ENCODE data around the gene KCNJ4. TPM values are rescaled to one million over a fixed set of nuclear protein-coding genes. Genes with fewer than 3 reads are reported as not detected.
"Not testable (repeated sequence)": the region's sequence is repeated elsewhere in the genome, so short reads cannot be mapped to it uniquely, and the experiment has no call there.

The KCNJ4 gene
- total RNA-seq, 1 donor from 2014 or later = not detected

DNA sequence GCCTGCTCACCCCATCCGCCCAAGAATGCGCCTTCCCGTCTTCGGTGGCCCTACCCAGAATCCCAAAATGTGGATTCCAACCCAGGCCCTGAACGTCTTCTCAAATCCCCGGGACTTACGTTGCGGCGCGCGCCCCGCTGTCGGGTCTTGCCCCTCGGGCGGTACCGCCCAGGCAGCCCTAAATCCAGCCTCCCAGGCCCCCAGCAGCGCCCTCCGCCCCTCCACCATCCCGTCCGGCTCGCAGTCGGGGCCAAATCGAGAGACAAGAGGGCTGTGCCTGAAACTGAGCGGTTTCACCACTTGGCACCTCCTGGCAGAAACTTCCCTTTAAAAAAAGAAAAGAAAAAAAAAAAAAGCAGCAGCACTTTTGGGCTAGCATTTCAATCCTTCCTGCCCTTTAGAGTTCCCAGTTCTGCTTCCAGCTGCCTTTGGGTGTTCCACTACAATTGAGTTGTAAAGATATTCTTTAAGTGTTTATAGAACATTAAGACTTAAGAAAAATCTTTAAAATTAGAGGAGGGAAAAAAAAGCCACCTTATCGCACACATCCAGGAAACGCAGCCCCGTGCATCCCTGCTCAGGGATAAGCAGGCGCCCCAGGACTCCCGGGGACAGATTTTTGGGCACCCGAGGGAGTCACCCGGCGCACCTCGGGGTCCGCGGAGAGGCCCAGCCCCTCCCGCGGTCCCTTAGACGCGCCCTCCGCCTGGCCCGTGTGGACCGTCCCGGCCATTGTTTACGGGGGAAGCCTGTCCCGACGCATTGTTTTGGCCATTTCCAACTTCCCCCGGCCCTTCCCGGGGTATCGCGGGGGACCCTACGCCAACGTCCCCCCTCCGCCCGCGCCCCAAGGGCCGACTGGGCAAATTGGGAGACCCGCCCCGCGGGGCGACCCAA, 57.6 kb downstream of the KCNJ4 start:
- Mint-ChIP-seq H3K27me3 (peaks cover 18% of the 10 kb centered on the region), H3K4me3 (peak overlapping the region; percentile 85), H3K4me1 (peaks cover 41% of the 10 kb centered on the region), H3K27ac (peak overlapping the region; percentile 37), H3K9me3 (no peaks in the 10 kb centered on the region), H3K36me3 (ENCODE audit: low read depth) (peaks cover 1% of the 10 kb centered on the region)
- intact Hi-C loops (cut with micrococcal nuclease) = loop anchor here (1.0 to 2.0 kb wide), 2 partner anchors 107 to 173 kb away; partner anchors contain the start of gene DMC1
- DNase-seq = peak; percentile 76

DNA sequence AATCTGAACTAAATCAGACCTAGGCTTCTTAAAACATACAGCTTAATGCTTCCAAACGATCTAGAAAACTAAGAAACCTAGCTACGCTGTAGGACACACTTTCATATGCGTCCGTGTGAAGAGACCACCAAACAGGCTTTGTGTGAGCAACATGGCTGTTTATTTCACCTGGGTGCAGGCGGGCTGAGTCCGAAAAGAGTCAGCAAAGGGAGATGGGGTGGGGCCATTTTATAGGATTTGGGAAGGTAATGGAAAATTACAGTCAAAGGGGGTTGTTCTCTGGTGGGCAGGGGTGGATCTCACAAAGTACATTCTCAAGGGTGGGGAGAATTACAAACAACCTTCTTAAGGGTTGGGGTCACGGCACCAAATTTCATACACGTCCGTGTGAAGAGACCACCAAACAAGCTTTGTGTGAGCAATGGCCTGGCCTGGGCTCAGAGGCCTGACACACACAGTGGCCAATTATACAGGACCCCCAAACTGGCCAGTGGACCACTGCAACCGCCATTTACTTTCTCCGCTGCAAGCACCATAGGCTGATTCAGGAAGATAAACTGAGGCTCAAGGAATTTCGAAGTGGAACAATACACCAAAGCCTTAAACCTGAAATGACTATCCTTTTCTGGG, 58.4 kb downstream of the KCNJ4 start:
- H3K9me3 Mint-ChIP-seq; intact Hi-C loops (cut with micrococcal nuclease); H3K36me3 Mint-ChIP-seq (ENCODE audit: low read depth); DNase-seq: not testable (repeated sequence)
- Mint-ChIP-seq H3K4me1 (peaks cover 41% of the 10 kb centered on the region), H3K27ac (peak overlapping the region; percentile 81), H3K4me3 (peak overlapping the region; percentile 85), H3K27me3 (peaks cover 16% of the 10 kb centered on the region)

DNA sequence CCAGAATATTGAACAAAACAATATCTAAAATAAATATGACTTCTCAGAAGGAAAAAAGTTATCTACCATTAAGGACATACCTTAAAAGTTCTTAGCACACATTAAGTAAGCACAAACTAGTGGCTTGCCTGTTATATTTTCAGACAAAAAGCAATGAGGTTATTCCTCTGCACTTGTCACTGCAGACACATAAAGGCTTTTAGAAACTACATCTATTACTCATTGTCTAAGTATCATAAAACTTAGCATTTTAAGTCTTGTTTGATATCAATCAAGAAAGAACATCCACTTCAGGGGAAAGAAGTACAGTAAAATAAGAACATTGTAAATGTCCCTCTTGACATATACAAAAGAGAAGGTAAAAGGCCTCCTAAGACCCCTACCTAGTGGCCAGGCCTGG, 59.1 kb downstream of the KCNJ4 start:
- H3K4me3 Mint-ChIP-seq = peak overlapping the region; percentile 85
- H3K27me3 Mint-ChIP-seq = peaks cover 10% of the 10 kb centered on the region
- H3K27ac Mint-ChIP-seq = peak overlapping the region; percentile 81
- H3K4me1 Mint-ChIP-seq = peaks cover 41% of the 10 kb centered on the region
- intact Hi-C loops (cut with micrococcal nuclease); DNase-seq; H3K36me3 Mint-ChIP-seq (ENCODE audit: low read depth); H3K9me3 Mint-ChIP-seq: not testable (repeated sequence)

DNA sequence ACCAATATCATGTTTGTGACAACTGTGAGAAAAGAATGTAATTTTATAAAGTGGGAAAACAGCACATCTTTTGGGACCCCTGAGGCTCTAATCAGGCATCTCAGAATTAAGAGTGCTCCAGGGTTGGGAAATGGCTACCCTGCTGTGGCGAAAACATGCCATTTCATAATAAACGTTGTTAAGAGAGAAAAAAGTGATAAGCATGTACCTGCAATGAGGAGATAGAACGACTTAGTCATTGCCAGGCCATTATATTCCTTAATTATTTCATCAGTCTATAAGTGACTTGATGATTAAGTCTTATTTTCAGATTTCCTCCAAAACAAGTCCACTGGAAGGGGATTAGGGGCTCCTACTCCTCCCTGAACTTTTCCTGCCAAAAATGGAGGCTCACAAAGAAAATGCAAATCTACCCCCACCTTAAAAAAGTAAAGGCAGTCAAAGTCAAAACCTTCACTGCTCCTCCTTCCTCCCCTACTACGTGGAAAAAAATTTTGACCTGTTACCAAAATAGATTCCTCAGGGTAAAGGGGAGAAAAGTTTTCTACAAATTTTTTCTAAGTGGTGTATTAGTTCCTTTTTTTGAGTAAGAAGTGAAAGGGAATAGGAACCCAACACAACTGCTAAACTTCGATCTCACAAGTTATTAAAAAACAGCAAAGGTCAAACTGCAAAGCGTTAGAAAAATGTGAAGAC, 59.9 kb downstream of the KCNJ4 start:
- peaks cover 46% of the 10 kb centered on the region for H3K4me1 Mint-ChIP-seq
- peak overlapping the region; percentile 37 for H3K27ac Mint-ChIP-seq
- peak overlapping the region; percentile 52 for H3K4me3 Mint-ChIP-seq
- H3K27me3 Mint-ChIP-seq; intact Hi-C loops (cut with micrococcal nuclease); DNase-seq; H3K9me3 Mint-ChIP-seq; H3K36me3 Mint-ChIP-seq (ENCODE audit: low read depth): not testable (repeated sequence)

DNA sequence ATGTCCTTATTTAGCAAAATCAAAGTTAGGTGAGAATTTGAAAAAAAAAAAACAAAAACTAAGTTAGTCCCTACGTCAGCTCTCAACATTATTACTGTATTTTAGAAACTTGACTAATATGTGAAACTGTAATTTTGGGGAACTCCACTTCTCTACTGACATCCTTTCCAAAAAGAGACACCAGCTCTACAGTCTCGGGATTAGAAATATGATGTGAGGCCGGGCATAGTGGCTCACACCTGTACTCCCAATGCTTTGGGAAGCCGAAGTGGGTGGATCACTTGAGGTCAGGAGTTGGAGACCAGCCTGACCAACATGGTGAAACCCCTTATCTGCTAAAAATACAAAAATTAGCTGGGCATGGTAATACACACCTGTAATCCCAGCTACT, 65.6 kb downstream of the KCNJ4 start:
- H3K9me3 Mint-ChIP-seq; H3K36me3 Mint-ChIP-seq (ENCODE audit: low read depth); DNase-seq; H3K27me3 Mint-ChIP-seq; H3K4me3 Mint-ChIP-seq; intact Hi-C loops (cut with micrococcal nuclease); H3K27ac Mint-ChIP-seq: not testable (repeated sequence)
- H3K4me1 Mint-ChIP-seq = peaks cover 30% of the 10 kb centered on the region

DNA sequence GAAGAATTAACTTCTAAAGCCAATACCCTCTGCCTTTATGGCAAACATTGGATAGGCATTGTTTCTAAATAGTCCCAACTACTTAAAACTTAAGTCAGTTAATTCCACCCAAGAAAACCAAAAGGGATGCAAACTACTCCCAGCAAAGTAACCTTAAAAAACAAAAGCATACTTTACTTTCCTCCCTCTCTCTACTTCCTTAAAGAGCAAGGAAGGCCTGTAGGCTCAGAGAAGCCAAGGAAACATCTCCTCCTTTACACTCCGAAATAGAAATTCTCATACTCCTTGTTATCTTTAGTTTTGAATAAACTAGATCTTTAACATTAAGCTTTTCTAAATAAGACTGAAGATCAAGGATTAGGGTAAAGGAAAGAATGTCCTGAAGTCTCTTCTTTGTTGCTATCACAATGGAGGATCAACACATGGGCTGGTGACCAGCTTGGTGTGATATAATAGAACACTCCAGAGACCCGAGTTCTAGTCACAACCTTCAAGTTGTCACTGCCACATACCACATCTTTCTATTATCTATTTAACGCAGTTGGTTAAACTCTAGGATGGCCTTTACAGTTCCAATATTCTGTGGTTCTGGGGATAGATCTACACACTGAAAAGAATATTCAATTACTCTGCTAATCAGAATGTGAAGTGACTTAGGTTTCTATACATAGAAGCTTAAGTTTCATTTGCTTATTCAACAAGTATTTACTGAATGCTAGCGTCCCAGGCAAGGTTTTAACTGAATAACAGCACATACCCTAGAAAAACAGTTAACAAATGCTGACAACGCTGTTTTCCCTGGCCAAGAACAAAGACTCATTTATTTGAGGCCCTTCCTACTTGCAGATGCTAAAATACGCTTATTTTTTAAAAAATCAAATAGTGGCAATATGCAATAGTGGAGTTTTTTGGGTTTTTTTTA, 66.2 kb downstream of the KCNJ4 start:
- intact Hi-C loops (cut with micrococcal nuclease); DNase-seq; H3K4me3 Mint-ChIP-seq; H3K27me3 Mint-ChIP-seq; H3K36me3 Mint-ChIP-seq (ENCODE audit: low read depth); H3K27ac Mint-ChIP-seq; H3K9me3 Mint-ChIP-seq: not testable (repeated sequence)
- H3K4me1 Mint-ChIP-seq = peaks cover 25% of the 10 kb centered on the region

DNA sequence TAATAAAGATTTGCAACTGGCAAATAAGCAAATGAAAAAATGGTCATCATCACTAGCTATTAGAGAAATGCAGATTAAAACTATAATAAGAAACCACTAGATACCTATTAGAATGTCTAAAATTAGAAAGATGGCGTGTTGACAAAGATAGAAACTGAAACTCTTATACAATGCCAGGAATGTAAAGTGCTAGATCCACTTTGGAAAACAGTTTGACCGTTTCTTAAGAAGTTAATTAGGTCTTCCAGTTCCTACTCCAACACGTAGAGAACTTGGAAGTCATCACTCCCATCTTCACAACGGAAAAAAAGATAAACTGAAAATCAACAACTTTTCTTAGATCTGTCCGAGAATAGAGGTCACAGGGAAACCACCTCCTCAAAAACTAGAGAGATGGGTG, 68.1 kb downstream of the KCNJ4 start:
- Mint-ChIP-seq H3K4me3 (peak overlapping the region; percentile 29), H3K4me1 (peaks cover 17% of the 10 kb centered on the region)
- H3K9me3 Mint-ChIP-seq; H3K27ac Mint-ChIP-seq; H3K27me3 Mint-ChIP-seq; DNase-seq; H3K36me3 Mint-ChIP-seq (ENCODE audit: low read depth); intact Hi-C loops (cut with micrococcal nuclease): not testable (repeated sequence)

DNA sequence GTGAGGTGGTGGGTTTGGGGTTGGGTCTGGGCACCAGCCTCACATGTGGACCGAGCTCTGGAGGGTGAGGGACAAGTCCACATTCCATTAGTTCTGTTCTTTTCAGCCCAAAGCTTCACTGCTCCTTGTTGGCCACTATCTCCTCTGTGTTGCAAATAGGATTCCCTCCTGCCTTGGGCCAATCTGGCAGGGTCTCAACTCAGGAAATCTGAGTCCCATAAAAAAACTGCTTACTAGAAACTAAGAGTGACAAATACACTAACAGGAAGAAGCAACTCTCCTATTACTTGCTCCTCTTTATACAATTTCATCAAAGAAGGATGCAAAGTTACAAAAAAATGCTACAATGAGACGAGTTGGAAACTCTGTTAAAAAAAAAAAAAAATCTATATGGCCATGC, 71.6 kb downstream of the KCNJ4 start:
- no peak overlapping the region for H3K4me3 Mint-ChIP-seq
- no peak for DNase-seq
- peaks cover 8% of the 10 kb centered on the region for H3K36me3 Mint-ChIP-seq (ENCODE audit: low read depth)
- H3K27ac Mint-ChIP-seq = no peak overlapping the region
- H3K27me3 Mint-ChIP-seq = no peaks in the 10 kb centered on the region
- intact Hi-C loops (cut with micrococcal nuclease) = no loop called here
- H3K9me3 Mint-ChIP-seq = no peaks in the 10 kb centered on the region
- peaks cover 8% of the 10 kb centered on the region for H3K4me1 Mint-ChIP-seq

DNA sequence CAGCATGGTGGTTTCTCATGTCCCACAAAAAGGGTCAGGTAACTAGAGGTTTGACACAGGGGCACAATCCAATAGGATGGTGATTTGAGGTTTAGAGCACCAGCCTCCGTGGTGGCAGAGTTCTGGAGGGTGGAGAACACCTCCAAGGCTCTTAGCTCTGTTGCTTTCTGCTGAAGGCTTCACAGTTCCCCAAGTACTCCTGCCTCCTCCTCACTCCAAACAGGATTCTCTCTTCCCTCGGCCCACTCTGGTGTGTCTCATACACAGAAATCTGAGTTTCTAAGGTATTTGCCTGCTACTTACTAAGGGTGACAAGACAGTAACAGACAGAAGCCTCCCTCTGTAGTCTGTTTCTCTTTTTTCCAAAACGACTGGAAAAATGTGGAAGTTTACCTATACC, 73.6 kb downstream of the KCNJ4 start:
- intact Hi-C loops (cut with micrococcal nuclease); H3K4me1 Mint-ChIP-seq; H3K27ac Mint-ChIP-seq; H3K4me3 Mint-ChIP-seq; H3K27me3 Mint-ChIP-seq; H3K9me3 Mint-ChIP-seq; DNase-seq: not testable (repeated sequence)
- H3K36me3 Mint-ChIP-seq (ENCODE audit: low read depth) = peaks cover 16% of the 10 kb centered on the region

Other genes with a start within 250 kb of the KCNJ4 start
- gene TMEM184B, start 182.2 kb downstream of the KCNJ4 start, total RNA-seq = 31.9 and 33.1 TPM in 2 replicates
- 157 and 159 TPM in 2 replicates for gene CSNK1E, start 137.8 kb downstream of the KCNJ4 start, total RNA-seq
- 1.1 and 1.3 TPM in 2 replicates for gene KDELR3, start 12.9 kb upstream of the KCNJ4 start, total RNA-seq
- 373 and 374 TPM in 2 replicates for gene DDX17, start 51.1 kb upstream of the KCNJ4 start, total RNA-seq
- 14.2 and 14.3 TPM in 2 replicates for gene DMC1, start 115.0 kb upstream of the KCNJ4 start, total RNA-seq
- gene FAM227A, start 201.2 kb upstream of the KCNJ4 start, total RNA-seq = 0.30 and 0.71 TPM in 2 replicates
- gene CBY1, start 201.4 kb upstream of the KCNJ4 start, total RNA-seq = 8.4 and 13.3 TPM in 2 replicates
- gene TOMM22, start 226.8 kb upstream of the KCNJ4 start, total RNA-seq = 169 and 172 TPM in 2 replicates
- gene JOSD1, start 245.7 kb upstream of the KCNJ4 start, total RNA-seq = 90.4 and 93.8 TPM in 2 replicates